HG03442 (cell line): ENCODE measurements around the gene S1PR1.
A peak's percentile ranks its signal among the peaks of the same experiment; 100 is the strongest.
"Not testable (repeated sequence)": the region's sequence is repeated elsewhere in the genome, so short reads cannot be mapped to it uniquely, and the experiment has no call there.

Experiments
- ATAC-seq: cut with Tn5 transposase; IDR thresholded peaks from one replicate; pipeline ENCODE4 v1.9.1; 2021; ENCODE audit warnings: mild to moderate bottlenecking, moderate library complexity; ENCODE audit not compliant: unreplicated experiment

The S1PR1 gene

GRCh38 chr1:101219924-101220870, 16.6 kb upstream of the S1PR1 start:
- ATAC-seq = no peak

- no peak for ATAC-seq
Measured at GRCh38 chr1:101220906-101221305, 15.9 kb upstream of the S1PR1 start.

- ATAC-seq = peak; percentile 96
Measured at GRCh38 chr1:101221945-101222429, 14.8 kb upstream of the S1PR1 start.

GRCh38 chr1:101227837-101228236, 9.0 kb upstream of the S1PR1 start:
- ATAC-seq = no peak

GRCh38 chr1:101228424-101229134, 8.2 kb upstream of the S1PR1 start:
- no peak for ATAC-seq

- not testable (repeated sequence) for ATAC-seq
Measured at GRCh38 chr1:101232182-101232581, 4.6 kb upstream of the S1PR1 start.

GRCh38 chr1:101233495-101233894, 3.3 kb upstream of the S1PR1 start:
- no peak for ATAC-seq

- ATAC-seq = peak; percentile 2
Measured at GRCh38 chr1:101235216-101235695, 1.6 kb upstream of the S1PR1 start.

- ATAC-seq = peak; percentile 52
Measured at GRCh38 chr1:101235696-101236515, 913 bp upstream of the S1PR1 start.

- ATAC-seq = no peak
Measured at GRCh38 chr1:101237229-101237837, 514 bp downstream of the S1PR1 start.

GRCh38 chr1:101238031-101238628, 1.3 kb downstream of the S1PR1 start:
- ATAC-seq = no peak

- peak; percentile 22 for ATAC-seq
Measured at GRCh38 chr1:101238681-101239094, 1.9 kb downstream of the S1PR1 start.

GRCh38 chr1:101239095-101240040, 2.5 kb downstream of the S1PR1 start:
- no peak for ATAC-seq

- no peak for ATAC-seq
Measured at GRCh38 chr1:101240041-101240430, 3.2 kb downstream of the S1PR1 start.

GRCh38 chr1:101241485-101242225, 4.8 kb downstream of the S1PR1 start:
- peak; percentile 30 for ATAC-seq

- no peak for ATAC-seq
Measured at GRCh38 chr1:101242324-101243050, 5.7 kb downstream of the S1PR1 start.

- no peak for ATAC-seq
Measured at GRCh38 chr1:101243751-101244150, 6.9 kb downstream of the S1PR1 start.
